Endodermal cell (in vitro differentiated cells): ENCODE data around the gene AGPAT1. TPM values are rescaled to one million over a fixed set of nuclear protein-coding genes. Genes with fewer than 3 reads are reported as not detected.

Experiments
- DNase-seq: peaks from one replicate; pipeline ENCODE4 v3.0.0-alpha.2; 2017
- H3K27ac ChIP-seq: 2 replicates; pipeline ENCODE4 v1.5.1; 2013; ENCODE audit warnings: mild to moderate bottlenecking, low read depth, low read length, moderate library complexity
- H3K27me3 ChIP-seq: 2 replicates; pipeline ENCODE4 v1.6.1; 2013; ENCODE audit warnings: mild to moderate bottlenecking, low read length, moderate library complexity; ENCODE audit not compliant: insufficient read depth, control insufficient read depth, poor library complexity, severe bottlenecking
- H3K36me3 ChIP-seq: 2 replicates; pipeline ENCODE4 v1.7.0; 2013; ENCODE audit warnings: mild to moderate bottlenecking, low read length, moderate library complexity; ENCODE audit not compliant: control insufficient read depth, insufficient read depth
- H3K4me1 ChIP-seq: one replicate; pipeline ENCODE4 v1.7.0; 2013; ENCODE audit warnings: low read length; ENCODE audit not compliant: control insufficient read depth, insufficient read depth
- H3K4me3 ChIP-seq: 2 replicates; pipeline ENCODE4 v1.5.1; 2013; ENCODE audit warnings: mild to moderate bottlenecking, low read length, moderate library complexity
- H3K9ac ChIP-seq: 2 replicates; pipeline ENCODE4 v1.6.1; 2013; ENCODE audit warnings: mild to moderate bottlenecking, low read length, moderate library complexity; ENCODE audit not compliant: poor library complexity, severe bottlenecking; ENCODE audit errors: extremely low read depth
- H3K9me3 ChIP-seq: 2 replicates; pipeline ENCODE4 v1.6.1; 2013; ENCODE audit warnings: mild to moderate bottlenecking, low read length, moderate library complexity; ENCODE audit not compliant: control insufficient read depth
- H3K27ac Mint-ChIP-seq: 2 replicates; pipeline ENCODE4 v1.8.0; 2020; ENCODE audit warnings: mixed read lengths
- H3K27me3 Mint-ChIP-seq: 2 replicates; pipeline ENCODE4 v1.8.0; 2021; ENCODE audit warnings: mild to moderate bottlenecking, mixed read lengths; ENCODE audit not compliant: insufficient read depth
- H3K36me3 Mint-ChIP-seq: 2 replicates; pipeline ENCODE4 v1.8.0; 2020; ENCODE audit warnings: low read depth, mixed read lengths
- H3K4me1 Mint-ChIP-seq: 2 replicates; pipeline ENCODE4 v1.8.0; 2020; ENCODE audit warnings: mixed read lengths
- H3K4me3 Mint-ChIP-seq: 2 replicates; pipeline ENCODE4 v1.8.0; 2020; ENCODE audit warnings: mild to moderate bottlenecking, moderate library complexity, mixed read lengths
- H3K9me3 Mint-ChIP-seq: 2 replicates; pipeline ENCODE4 v1.8.0; 2020; ENCODE audit warnings: mild to moderate bottlenecking, mixed read lengths
- whole genome bisulfite sequencing, 2 experiments: methylation state at CpG; one replicate each; pipeline versions ENCODE4 v1.1.5 to v1.1.7; 2013; ENCODE audit warnings: missing lambda C conversion rate in 2 of 2, mixed read lengths in 1 of 2; ENCODE audit not compliant: insufficient coverage in 1 of 2, insufficient read length in 1 of 2; 5-methylcytosine and 5-hydroxymethylcytosine counted together
- total RNA-seq, 2 donors: library from RNA; stranded (reverse); fragmentation: NEBNext Ultra II Directional in 1 of 2; extraction: Animal tissue kit (Norgen Biotek cat#: 25700) in 1 of 2; gene quantifications; 2 replicates in 1 of 2; 3 replicates in 1 of 2; pipeline ENCODE4 v1.2.1, GENCODE V29; 2021
- TF ChIP-seq, protein P1 (sequence below): fragments of 200-600 bp; sonication (generic); conservative IDR thresholded peaks from 2 replicates; pipeline ENCODE4 v1.5.0; 2021; ENCODE audit warnings: antibody characterized with exemption, mild to moderate bottlenecking

AGPAT1 gene
- total RNA-seq, 2 donors from 2014 or later = 124 to 147 TPM

DNA sequence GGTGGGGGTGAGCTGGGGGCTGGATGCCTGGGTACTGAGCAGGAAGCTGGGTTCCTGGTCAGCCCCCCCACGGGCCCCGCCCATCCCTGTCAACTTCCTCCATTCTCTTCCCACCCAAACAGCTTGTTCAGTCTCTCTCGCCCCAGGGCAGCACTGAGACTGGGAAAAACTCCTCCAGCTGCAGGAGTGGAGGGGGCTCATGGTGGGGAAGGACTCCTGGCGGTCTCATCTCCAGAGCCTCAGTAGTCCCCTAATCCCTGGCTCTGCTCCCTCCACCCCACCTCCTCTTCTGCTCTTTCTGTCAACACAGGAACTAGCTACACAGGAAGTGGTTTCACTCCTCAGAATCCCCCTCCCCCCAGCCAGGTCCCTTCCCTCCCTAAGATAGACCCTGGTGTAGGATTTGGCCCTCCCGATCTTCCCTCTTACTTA is 16.7 kb upstream of the AGPAT1 start, which contains the start of gene GPSM3:
Gene GPSM3, minus strand, starts transcription at position 36 of the 432 bp plus-strand sequence. CDS start 130 bp downstream, outside the sequence.
- no peak within 1 kb of the TSS for H3K27ac ChIP-seq
- H3K36me3 Mint-ChIP-seq = peaks cover 12% of the 10 kb centered on the region
- WGBS, 2 experiments = 91% methylated on average over 4 of the region's 5 CpGs; no CpG with 5 or more reads in 1 of the 2 experiments
- H3K9me3 Mint-ChIP-seq = no peaks in the 10 kb centered on the region
- H3K27me3 Mint-ChIP-seq = no peaks in the 10 kb centered on the region
- H3K4me3 ChIP-seq = no peak within 1 kb of the TSS
- peaks cover 37% of the 10 kb centered on the region for H3K4me1 Mint-ChIP-seq
- peaks cover 5% of the 10 kb centered on the region for H3K36me3 ChIP-seq
- H3K4me3 Mint-ChIP-seq = peak within 1 kb of the TSS; percentile 86
- H3K27me3 ChIP-seq = no peaks in the 10 kb centered on the region
- H3K9ac ChIP-seq = no peak within 1 kb of the TSS
- peak; percentile 68 for DNase-seq
- no peaks in the 10 kb centered on the region for H3K9me3 ChIP-seq
- peak within 1 kb of the TSS; percentile 90 for H3K27ac Mint-ChIP-seq
- H3K4me1 ChIP-seq = peaks cover 8% of the 10 kb centered on the region
- TF ChIP-seq, protein P1, sequence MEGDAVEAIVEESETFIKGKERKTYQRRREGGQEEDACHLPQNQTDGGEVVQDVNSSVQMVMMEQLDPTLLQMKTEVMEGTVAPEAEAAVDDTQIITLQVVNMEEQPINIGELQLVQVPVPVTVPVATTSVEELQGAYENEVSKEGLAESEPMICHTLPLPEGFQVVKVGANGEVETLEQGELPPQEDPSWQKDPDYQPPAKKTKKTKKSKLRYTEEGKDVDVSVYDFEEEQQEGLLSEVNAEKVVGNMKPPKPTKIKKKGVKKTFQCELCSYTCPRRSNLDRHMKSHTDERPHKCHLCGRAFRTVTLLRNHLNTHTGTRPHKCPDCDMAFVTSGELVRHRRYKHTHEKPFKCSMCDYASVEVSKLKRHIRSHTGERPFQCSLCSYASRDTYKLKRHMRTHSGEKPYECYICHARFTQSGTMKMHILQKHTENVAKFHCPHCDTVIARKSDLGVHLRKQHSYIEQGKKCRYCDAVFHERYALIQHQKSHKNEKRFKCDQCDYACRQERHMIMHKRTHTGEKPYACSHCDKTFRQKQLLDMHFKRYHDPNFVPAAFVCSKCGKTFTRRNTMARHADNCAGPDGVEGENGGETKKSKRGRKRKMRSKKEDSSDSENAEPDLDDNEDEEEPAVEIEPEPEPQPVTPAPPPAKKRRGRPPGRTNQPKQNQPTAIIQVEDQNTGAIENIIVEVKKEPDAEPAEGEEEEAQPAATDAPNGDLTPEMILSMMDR = no peak

DNA sequence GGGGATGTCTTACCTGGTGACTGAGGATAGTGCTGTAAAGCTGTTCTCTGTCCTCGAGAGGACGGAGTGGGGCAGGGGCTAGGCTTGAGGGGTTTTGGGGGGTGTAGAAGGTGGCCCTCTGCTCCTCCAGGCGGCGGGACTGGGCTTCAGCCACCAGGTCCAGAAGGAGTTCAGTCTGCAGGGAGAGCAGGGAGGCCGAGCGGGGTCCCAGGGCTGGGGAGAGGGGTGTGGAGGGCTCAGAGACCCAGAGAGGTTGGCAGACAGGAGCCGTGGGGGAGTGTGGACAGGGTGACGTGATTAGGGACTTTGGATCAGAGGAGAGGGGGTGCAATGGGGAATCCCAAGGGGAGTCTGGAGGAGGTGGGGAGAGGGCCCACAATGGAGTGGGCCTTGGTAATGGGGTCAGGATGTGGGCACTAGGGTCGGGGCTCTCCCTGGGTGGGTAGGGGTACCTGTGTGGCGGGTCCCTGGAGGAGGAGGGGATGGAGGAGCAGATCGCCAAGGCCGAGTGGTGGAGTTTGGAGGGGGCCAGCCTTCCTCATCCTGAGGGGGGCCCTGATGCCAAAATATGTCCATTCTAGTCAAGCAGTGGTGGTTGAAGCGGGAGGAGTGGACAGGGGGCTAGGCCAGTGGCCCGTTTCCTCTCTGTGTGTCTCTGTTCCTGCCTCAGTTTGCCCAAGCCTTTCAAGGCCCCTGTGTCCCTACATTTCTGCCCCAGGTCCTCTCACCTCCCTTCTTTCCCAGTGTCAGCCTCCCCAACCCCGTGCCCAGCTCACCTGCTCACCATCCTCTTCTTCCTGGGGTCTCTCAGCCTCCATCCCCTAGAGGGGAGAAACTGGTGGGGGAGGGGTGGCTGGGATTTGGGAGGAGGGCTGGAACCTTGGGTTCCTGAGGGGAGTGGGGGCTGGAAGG is 16.1 kb upstream of the AGPAT1 start:
- Histone ChIP-seq H3K4me1 (peaks cover 8% of the 10 kb centered on the region), H3K4me3 (no peak overlapping the region), H3K9ac (no peak overlapping the region), H3K27ac (no peak overlapping the region), H3K9me3 (no peaks in the 10 kb centered on the region), H3K36me3 (peaks cover 12% of the 10 kb centered on the region), H3K27me3 (no peaks in the 10 kb centered on the region)
- Mint-ChIP-seq H3K27ac (peak overlapping the region; percentile 90), H3K4me3 (peak overlapping the region; percentile 86), H3K9me3 (no peaks in the 10 kb centered on the region), H3K27me3 (no peaks in the 10 kb centered on the region), H3K36me3 (peaks cover 18% of the 10 kb centered on the region), H3K4me1 (peaks cover 42% of the 10 kb centered on the region)
- TF ChIP-seq, protein P1 = no peak
- DNase-seq = no peak
- WGBS, 2 experiments = 91 to 98% methylated on average over 6 to 15 of the region's 15 CpGs

DNA sequence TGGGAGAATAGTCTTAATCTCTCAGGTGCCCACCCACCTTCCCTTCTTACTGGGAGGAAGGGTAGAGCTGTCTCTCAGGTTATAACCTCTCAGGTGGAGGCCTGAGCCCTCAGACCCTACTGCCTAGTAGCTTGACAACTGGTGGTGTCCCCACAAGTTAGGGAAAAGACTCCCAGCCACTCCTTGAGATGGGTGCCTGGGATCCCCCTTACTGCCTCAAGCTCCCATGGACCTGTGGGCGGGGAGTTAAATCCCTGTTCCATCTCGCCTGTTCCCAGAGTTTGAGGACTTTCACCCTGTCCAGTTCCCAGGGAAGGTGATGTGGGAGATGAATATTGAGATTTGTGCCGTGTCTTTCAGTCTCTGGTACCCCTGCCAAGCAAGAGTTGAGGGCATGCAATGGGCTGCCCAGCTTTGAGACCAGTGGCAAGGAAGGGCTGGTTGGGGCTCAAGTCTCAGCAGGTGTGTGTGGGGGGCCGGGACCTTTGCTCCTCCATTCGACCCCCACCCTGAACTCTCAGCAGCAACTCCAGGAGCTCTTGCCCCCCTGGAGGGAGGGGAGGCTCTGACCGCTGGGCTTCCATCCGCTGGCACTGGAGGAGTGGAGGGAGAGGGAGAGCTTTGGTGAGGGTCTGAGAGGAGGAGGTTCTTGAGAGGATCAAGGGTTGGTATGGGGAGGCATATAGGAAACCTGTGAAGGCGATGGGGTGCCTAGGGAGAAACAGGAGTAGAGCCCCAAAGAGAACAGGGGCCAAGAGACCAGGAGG is 15.2 kb upstream of the AGPAT1 start:
- TF ChIP-seq, protein P1 = no peak
- Mint-ChIP-seq H3K36me3 (peaks cover 27% of the 10 kb centered on the region), H3K27ac (peak overlapping the region; percentile 90), H3K4me3 (peak overlapping the region; percentile 86), H3K4me1 (peaks cover 47% of the 10 kb centered on the region), H3K27me3 (no peaks in the 10 kb centered on the region), H3K9me3 (no peaks in the 10 kb centered on the region)
- Histone ChIP-seq H3K9ac (no peak overlapping the region), H3K27me3 (no peaks in the 10 kb centered on the region), H3K4me1 (peaks cover 8% of the 10 kb centered on the region), H3K27ac (no peak overlapping the region), H3K4me3 (no peak overlapping the region), H3K36me3 (peaks cover 19% of the 10 kb centered on the region), H3K9me3 (no peaks in the 10 kb centered on the region)
- WGBS, 2 experiments = 91 to 100% methylated on average over 1 to 7 of the region's 8 CpGs
- DNase-seq = peak; percentile 66
